Measurements from ENCODE around the gene ADGRE2.
"Not testable (repeated sequence)": the region's sequence is repeated elsewhere in the genome, so short reads cannot be mapped to it uniquely, and the experiment has no call there.

The ADGRE2 gene

GRCh38 chr19:14769201-14769600 is 9.2 kb downstream of the ADGRE2 start:
- no peak overlapping the region for H3K27ac Mint-ChIP-seq
- H3K4me1 Mint-ChIP-seq: no peaks in the 10 kb centered on the region
- ATAC-seq (no peak), DNase-seq (no peak)
- peaks cover 33% of the 10 kb centered on the region for H3K27me3 Mint-ChIP-seq
- H3K9me3 Mint-ChIP-seq: no peaks in the 10 kb centered on the region
- H3K4me3 Mint-ChIP-seq: no peak overlapping the region

DNA sequence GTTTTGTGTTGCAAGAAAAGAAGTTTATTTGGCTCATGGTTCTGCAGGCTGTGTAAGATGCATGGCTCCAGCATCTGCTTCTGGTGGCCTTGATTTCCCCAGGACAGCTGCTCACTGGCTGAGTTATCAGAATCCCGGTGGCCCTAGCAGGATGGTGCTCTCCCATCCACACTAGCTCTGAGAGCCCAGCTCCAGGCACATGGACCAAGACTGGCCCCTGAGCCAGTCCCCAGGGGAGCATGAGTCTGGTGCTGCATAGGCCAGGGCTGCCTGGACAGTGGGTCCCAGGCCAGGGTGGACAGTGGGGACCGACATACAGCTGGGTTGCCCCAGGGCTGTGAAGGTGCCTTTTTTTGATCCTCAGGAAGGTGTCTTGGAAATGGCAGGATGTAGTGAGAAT is 10.4 kb downstream of the ADGRE2 start:
- no peaks in the 10 kb centered on the region for H3K9me3 Mint-ChIP-seq
- DNase-seq: no peak
- H3K27ac Mint-ChIP-seq: peak overlapping the region in 1 of 2 donors; percentile 13
- ATAC-seq: no peak
- H3K27me3 Mint-ChIP-seq: peaks cover 27% of the 10 kb centered on the region
- H3K4me1 Mint-ChIP-seq: no peaks in the 10 kb centered on the region
- no peak overlapping the region for H3K4me3 Mint-ChIP-seq

- Mint-ChIP-seq H3K4me3 (no peak overlapping the region), H3K9me3 (no peaks in the 10 kb centered on the region), H3K4me1 (no peaks in the 10 kb centered on the region), H3K27ac (no peak overlapping the region), H3K27me3 (peaks cover 26% of the 10 kb centered on the region)
- ATAC-seq (no peak), DNase-seq (no peak)
Measured at GRCh38 chr19:14767466-14767971, 10.8 kb downstream of the ADGRE2 start.

DNA sequence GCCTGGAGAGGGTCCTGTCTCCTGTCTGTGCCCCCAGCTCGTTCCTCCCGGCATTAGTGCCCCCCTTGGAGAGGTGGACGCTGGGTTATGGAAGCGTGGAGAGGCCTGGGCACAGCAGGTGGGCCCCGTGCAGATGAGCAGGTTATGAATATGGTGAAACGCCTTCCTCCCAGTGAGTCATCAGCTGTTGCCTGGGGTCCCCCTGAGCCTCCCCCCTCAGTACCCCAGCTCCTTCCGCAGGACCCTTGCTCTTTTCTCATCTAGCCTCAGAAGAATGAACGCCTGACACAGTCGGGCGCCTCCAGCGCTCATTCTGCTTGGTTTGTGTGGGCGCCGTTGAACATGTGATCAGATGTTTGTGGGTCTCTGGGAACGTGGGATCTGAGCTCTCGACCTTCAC is 12.5 kb downstream of the ADGRE2 start:
- not testable (repeated sequence) for DNase-seq, H3K4me1 Mint-ChIP-seq, H3K4me3 Mint-ChIP-seq, H3K27ac Mint-ChIP-seq, H3K9me3 Mint-ChIP-seq
- peak; percentile 12 for ATAC-seq
- peaks cover 26% of the 10 kb centered on the region for H3K27me3 Mint-ChIP-seq

- not testable (repeated sequence) for H3K4me3 Mint-ChIP-seq, DNase-seq, H3K9me3 Mint-ChIP-seq, H3K4me1 Mint-ChIP-seq, H3K27ac Mint-ChIP-seq
- H3K27me3 Mint-ChIP-seq: peaks cover 26% of the 10 kb centered on the region
- ATAC-seq: peak; percentile 33
Measured at GRCh38 chr19:14765403-14765802, 13.0 kb downstream of the ADGRE2 start.

DNA sequence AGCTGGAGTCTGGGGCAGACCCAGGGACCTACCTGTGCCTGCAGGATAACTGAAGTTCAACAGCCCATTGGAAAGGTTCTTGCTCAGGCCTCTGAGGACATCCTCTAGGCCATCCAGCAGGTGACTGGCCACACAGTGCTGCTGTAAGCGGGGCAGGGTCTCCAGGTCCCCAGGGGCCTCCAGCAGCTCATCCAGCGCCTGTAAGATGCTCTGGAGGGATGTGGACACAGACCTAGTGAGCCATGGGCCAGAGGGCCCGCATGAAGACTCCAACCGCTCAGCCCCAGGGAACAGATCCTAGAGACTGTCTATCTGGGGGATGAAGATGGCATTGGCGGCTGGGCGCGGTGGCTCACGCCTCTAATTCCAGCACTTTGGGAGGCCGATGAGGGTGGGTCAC is 14.0 kb downstream of the ADGRE2 start:
- Mint-ChIP-seq H3K27me3 (peaks cover 26% of the 10 kb centered on the region), H3K27ac (no peak overlapping the region), H3K4me1 (no peaks in the 10 kb centered on the region), H3K4me3 (no peak overlapping the region), H3K9me3 (peaks cover 0 to 7% of the 10 kb centered on the region in 2 donors)
- ATAC-seq: no peak
- no peak for DNase-seq

GRCh38 chr19:14763497-14764145 is 14.7 kb downstream of the ADGRE2 start:
- peak overlapping the region in 1 of 2 donors; percentile 72 for H3K27ac Mint-ChIP-seq
- ATAC-seq: no peak
- H3K27me3 Mint-ChIP-seq: peaks cover 26% of the 10 kb centered on the region

DNA sequence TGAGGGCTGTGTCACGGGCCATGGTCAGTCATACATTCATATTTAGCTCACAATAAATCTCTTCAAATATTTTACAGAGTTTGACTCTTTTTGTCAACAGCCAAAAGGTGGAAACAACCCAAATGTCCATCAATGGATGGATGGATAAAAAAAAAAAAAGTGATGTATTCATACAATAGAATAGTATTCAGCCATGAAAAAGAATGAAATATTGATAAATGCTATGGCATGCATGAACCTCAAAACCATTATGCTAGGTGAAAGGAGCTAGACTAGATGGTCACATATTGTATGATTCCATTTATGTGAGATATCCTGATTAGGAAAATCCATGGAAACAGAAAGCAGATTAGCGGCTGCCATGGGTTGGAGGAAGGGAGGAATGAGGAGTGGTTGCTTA is 16.2 kb downstream of the ADGRE2 start:
- ATAC-seq (no peak), DNase-seq (no peak)
- no peak overlapping the region for H3K27ac Mint-ChIP-seq
- no peaks in the 10 kb centered on the region for H3K4me1 Mint-ChIP-seq
- no peak overlapping the region for H3K4me3 Mint-ChIP-seq
- H3K9me3 Mint-ChIP-seq: peaks cover 0 to 7% of the 10 kb centered on the region in 2 donors
- H3K27me3 Mint-ChIP-seq: peaks cover 26% of the 10 kb centered on the region

More at GRCh38 chr19:14763497-14764145, 14.7 kb downstream of the ADGRE2 start:
- DNase-seq: no peak
- H3K9me3 Mint-ChIP-seq: peaks cover 0 to 7% of the 10 kb centered on the region in 2 donors
- H3K4me3 Mint-ChIP-seq: no peak overlapping the region
- H3K4me1 Mint-ChIP-seq: no peaks in the 10 kb centered on the region

DNA sequence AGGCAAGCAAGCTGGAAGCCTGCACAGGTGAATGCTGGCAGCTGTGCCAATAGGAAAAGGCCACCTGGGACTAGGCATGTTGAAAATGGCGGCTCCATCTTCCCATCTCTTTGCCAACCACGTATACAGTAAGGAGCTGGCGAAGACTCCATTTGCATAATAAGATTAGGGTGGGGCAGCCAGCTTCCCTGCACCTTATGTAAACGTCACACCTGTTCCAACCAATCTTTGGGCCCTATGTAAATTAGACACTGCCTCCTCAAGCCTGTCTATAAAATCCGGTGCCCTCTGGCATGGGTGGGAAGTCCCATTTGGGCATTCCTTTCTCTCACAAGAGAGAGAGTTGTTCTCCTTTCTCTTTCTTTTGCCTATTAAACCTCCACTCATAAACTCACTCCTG is 16.8 kb downstream of the ADGRE2 start:
- ATAC-seq (no peak), DNase-seq (no peak)
- H3K9me3 Mint-ChIP-seq: peaks cover 0 to 7% of the 10 kb centered on the region in 2 donors
- peaks cover 26% of the 10 kb centered on the region for H3K27me3 Mint-ChIP-seq
- no peak overlapping the region for H3K4me3 Mint-ChIP-seq
- no peak overlapping the region for H3K27ac Mint-ChIP-seq
- no peaks in the 10 kb centered on the region for H3K4me1 Mint-ChIP-seq

DNA sequence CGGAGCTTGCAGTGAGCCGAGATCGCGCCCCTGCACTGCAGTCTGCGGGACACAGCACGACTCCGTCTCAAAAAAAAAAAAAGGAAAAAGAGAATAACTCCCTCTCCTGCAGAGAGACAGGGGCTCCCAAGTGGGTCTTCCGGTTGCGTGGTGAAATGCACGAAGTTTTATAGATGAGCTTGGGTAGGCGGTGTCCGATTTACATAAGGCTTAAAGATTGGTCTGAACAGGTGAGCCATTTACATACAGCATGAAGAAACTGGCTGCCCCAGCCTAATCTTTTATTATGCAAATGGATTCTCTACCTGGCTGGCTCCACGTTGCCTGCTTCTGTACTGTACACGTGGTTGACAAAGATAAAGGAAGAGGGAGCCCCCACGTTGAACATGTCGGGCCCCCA is 19.5 kb downstream of the ADGRE2 start:
- no peak overlapping the region for H3K4me3 Mint-ChIP-seq
- DNase-seq: no peak
- no peak for ATAC-seq
- H3K4me1 Mint-ChIP-seq: no peaks in the 10 kb centered on the region
- no peak overlapping the region for H3K27ac Mint-ChIP-seq
- peaks cover 0 to 7% of the 10 kb centered on the region in 2 donors for H3K9me3 Mint-ChIP-seq
- peaks cover 3% of the 10 kb centered on the region for H3K27me3 Mint-ChIP-seq

DNA sequence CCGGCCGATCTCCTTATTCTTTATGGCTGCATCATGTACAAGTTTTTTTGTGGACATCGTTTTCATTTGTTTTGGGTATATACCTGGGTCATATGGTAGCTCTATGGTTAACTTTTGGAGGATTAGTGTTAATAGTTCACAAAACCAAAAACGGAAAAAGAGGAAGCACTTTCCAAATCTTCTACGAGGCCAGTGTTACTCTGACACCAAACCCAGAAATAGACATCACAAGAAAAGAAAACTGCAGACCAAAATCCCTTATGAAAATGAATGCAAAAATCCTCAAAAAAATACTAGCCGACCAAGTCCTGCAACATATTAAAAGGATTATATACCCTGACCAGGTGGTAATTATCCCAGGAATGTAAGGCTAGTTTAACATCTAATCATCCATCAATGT is 29.8 kb downstream of the ADGRE2 start:
- ATAC-seq: no peak
- Mint-ChIP-seq H3K9me3 (no peaks in the 10 kb centered on the region), H3K4me1 (no peaks in the 10 kb centered on the region), H3K27ac (no peak overlapping the region), H3K27me3 (no peaks in the 10 kb centered on the region), H3K4me3 (no peak overlapping the region)
- DNase-seq: no peak

DNA sequence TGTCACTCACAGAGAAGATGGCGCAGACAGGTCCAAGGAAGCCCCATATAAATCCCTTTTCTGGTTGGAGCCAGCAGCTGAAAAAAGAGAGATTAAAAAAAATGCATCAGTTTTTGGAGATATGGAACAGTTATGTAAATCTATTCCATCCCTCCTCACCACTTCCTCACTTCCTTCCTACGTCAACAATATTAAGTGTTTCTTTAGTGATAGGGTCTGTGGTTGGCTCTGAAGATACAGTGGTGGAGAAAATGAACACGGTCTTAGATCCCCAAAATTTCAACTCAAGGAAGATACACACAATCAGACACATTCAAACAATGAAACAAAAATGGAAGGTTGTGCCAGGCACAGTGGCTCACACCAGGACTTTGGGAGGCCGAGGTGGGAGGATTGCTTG is 31.5 kb downstream of the ADGRE2 start:
- no peak for DNase-seq
- Mint-ChIP-seq H3K27me3 (no peaks in the 10 kb centered on the region), H3K4me3 (no peak overlapping the region), H3K9me3 (no peaks in the 10 kb centered on the region), H3K4me1 (no peaks in the 10 kb centered on the region), H3K27ac (peak overlapping the region in 1 of 2 donors; percentile 49)
- ATAC-seq: no peak

DNA sequence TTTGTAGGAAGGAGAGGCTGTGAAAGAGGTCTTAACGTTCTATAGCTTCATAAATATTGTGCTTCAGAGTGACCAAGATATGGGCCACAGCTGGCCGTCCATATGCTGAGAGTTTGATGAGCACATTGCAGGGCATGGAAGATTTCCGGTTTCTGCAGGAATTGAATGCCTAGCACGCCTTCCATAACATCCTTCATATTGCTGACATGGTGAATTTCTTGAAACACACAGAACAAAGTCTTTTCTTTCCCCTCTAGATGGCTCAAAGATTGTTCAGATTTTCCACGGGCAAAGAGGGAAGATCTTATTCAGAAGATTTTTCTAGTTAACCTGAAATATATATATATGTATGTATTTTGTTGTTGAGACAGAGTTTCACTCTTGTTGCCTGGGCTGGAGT is 42.4 kb downstream of the ADGRE2 start:
- H3K9me3 Mint-ChIP-seq: peaks cover 0 to 2% of the 10 kb centered on the region in 2 donors
- ATAC-seq: no peak
- H3K27ac Mint-ChIP-seq: no peak overlapping the region
- H3K4me1 Mint-ChIP-seq: no peaks in the 10 kb centered on the region
- no peaks in the 10 kb centered on the region for H3K27me3 Mint-ChIP-seq
- no peak for DNase-seq
- H3K4me3 Mint-ChIP-seq: no peak overlapping the region

DNA sequence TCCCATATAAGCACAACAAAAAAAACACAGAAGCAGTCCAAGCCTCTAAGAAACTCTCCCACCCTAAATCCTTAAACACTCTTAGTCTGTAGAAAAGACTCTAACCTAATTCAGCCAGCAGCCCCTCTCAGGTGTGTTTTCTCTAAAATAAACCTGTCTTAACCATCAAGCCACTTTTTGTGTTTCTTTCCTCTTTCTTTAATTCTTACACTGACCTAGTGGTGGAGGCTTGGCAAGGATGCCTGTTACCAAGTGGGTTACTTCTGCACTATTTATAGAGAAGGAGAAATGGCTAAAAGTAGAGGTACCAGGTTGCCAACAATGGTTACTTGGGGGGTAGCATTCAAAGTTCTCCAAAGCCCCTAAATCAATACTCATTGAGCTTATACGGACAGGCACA is 44.8 kb downstream of the ADGRE2 start:
- peaks cover 5 to 17% of the 10 kb centered on the region in 2 donors for H3K9me3 Mint-ChIP-seq
- H3K4me1 Mint-ChIP-seq: no peaks in the 10 kb centered on the region
- no peak overlapping the region for H3K4me3 Mint-ChIP-seq
- no peak for DNase-seq
- H3K27ac Mint-ChIP-seq: no peak overlapping the region
- no peak for ATAC-seq
- no peaks in the 10 kb centered on the region for H3K27me3 Mint-ChIP-seq

DNA sequence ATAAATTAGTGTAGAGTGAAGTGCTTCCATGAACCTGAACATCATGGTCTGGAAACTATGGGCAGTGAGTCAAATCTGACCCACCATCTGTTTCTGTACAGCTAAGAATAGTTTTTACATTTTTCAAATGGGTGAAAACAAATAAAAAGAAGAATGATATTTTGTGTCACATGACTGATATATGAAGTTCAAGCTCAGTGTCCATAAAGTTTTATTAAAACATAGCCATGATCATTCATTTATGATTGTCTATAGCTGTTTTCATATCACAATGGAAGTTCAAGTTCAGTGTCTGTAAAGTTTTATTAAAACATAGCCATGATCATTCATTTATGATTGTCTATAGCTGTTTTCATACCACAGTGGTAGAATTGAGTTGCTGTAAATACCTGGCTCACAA is 45.9 kb downstream of the ADGRE2 start:
- Mint-ChIP-seq H3K9me3 (peaks cover 10 to 22% of the 10 kb centered on the region in 2 donors), H3K27me3 (no peaks in the 10 kb centered on the region)
- ATAC-seq: no peak

GRCh38 chr19:14731200-14731599 is 47.2 kb downstream of the ADGRE2 start:
- Mint-ChIP-seq H3K27ac (no peak overlapping the region), H3K4me1 (no peaks in the 10 kb centered on the region)
- ATAC-seq: no peak

More for the DNA sequence above, 45.9 kb downstream of the ADGRE2 start:
- Mint-ChIP-seq H3K27ac (no peak overlapping the region), H3K4me1 (no peaks in the 10 kb centered on the region), H3K4me3 (no peak overlapping the region)
- DNase-seq: no peak

GRCh38 chr19:14728595-14728994 is 49.8 kb downstream of the ADGRE2 start:
- Mint-ChIP-seq H3K27me3 (no peaks in the 10 kb centered on the region), H3K4me3 (no peak overlapping the region)

More at GRCh38 chr19:14731200-14731599, 47.2 kb downstream of the ADGRE2 start:
- Mint-ChIP-seq H3K9me3 (peaks cover 16 to 31% of the 10 kb centered on the region in 2 donors), H3K27me3 (no peaks in the 10 kb centered on the region), H3K4me3 (no peak overlapping the region)
- DNase-seq: no peak

More at GRCh38 chr19:14728595-14728994, 49.8 kb downstream of the ADGRE2 start:
- Mint-ChIP-seq H3K4me1 (no peaks in the 10 kb centered on the region), H3K9me3 (peaks cover 17 to 56% of the 10 kb centered on the region in 2 donors), H3K27ac (no peak overlapping the region)
- DNase-seq: no peak
- ATAC-seq: no peak
